ENCODE results near the gene INMT. TPM values are rescaled to one million over a fixed set of nuclear protein-coding genes. Genes with fewer than 3 reads are reported as not detected.
"Not testable (repeated sequence)": the region's sequence is repeated elsewhere in the genome, so short reads cannot be mapped to it uniquely, and the experiment has no call there.

The INMT gene
- total RNA-seq, 2 donors from 2014 or later, result 88.9 to 199 TPM

DNA sequence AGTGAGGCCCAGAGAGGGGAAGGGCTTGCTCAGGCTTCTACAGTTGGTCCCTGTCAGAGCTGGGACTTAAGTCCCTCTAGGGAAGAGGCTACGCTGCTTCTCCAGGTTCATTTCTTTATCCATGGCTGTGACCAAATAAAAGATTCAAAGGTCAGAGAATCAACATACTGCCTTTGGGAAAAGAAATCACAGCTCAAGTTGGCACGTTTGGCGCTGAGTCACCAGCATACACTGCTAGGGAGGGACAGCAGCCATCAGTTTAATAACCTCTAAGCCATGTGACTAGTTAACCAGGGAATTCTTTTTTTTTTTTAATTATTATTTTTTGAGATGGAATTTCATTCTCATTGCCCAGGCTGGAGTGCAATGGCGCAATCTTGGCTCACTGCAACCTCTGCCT lies 41.3 kb upstream of the INMT start:
- H3K4me3 ChIP-seq, result no peak overlapping the region
- no peaks in the 10 kb centered on the region for H3K9me3 ChIP-seq
- TF ChIP-seq, protein P1, sequence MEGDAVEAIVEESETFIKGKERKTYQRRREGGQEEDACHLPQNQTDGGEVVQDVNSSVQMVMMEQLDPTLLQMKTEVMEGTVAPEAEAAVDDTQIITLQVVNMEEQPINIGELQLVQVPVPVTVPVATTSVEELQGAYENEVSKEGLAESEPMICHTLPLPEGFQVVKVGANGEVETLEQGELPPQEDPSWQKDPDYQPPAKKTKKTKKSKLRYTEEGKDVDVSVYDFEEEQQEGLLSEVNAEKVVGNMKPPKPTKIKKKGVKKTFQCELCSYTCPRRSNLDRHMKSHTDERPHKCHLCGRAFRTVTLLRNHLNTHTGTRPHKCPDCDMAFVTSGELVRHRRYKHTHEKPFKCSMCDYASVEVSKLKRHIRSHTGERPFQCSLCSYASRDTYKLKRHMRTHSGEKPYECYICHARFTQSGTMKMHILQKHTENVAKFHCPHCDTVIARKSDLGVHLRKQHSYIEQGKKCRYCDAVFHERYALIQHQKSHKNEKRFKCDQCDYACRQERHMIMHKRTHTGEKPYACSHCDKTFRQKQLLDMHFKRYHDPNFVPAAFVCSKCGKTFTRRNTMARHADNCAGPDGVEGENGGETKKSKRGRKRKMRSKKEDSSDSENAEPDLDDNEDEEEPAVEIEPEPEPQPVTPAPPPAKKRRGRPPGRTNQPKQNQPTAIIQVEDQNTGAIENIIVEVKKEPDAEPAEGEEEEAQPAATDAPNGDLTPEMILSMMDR (IDR thresholded peaks at IDR 0.05), result no peak
- DNase-seq (ENCODE audit: low spot score), result no peak
- no peaks in the 10 kb centered on the region for H3K36me3 ChIP-seq
- H3K27me3 ChIP-seq, result no peaks in the 10 kb centered on the region
- H3K27ac ChIP-seq, result no peak overlapping the region
- peaks cover 0 to 18% of the 10 kb centered on the region in 2 donors for H3K4me1 ChIP-seq

DNA sequence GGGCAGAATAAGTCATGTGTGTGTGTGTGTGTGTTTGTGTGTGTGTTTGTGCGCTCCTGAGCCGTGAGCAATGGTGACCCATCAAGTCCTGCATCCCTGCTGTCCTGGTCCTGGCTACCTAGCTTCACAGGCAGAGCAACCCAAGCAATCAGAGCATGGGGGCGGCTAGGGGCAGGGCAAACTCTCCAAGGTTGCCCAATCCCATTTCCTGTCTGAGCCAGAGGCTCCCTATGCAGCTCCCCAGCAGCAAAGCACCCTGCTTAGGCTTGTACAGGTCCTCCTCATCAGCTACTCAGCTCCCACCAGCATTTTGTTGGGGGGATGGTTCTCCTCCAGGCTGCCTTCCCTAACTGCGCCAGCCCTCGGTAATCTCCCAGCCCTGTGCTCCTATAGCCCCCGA lies 38.5 kb upstream of the INMT start:
- H3K9me3 ChIP-seq, result peaks cover 0 to 2% of the 10 kb centered on the region in 2 donors
- H3K27me3 ChIP-seq, result no peaks in the 10 kb centered on the region
- peaks cover 0 to 5% of the 10 kb centered on the region in 2 donors for H3K4me1 ChIP-seq
- H3K36me3 ChIP-seq, result no peaks in the 10 kb centered on the region
- DNase-seq (ENCODE audit: low spot score), result no peak
- no peak overlapping the region for H3K4me3 ChIP-seq
- TF ChIP-seq, protein P1 (IDR thresholded peaks at IDR 0.05), result no peak
- H3K27ac ChIP-seq, result no peak overlapping the region

DNA sequence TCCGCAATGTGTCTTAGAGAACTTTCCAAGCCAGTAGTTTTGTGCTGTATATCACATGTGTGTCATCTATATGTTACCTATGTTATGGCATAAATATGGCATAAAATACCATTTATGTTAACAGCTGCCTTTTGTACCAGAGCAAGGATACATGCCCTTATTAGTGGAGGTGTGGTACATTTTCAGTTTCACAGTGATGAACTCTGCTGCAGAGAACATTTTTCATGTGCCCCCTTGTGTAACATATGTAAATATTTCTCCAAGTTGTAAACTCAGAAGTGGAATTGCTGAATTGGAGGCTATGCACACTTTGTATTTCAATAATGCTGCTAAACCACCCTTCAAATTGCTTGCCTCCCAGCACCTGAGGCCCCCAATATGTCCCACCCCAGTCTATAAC lies 37.8 kb upstream of the INMT start:
- Histone ChIP-seq H3K27me3 (no peaks in the 10 kb centered on the region), H3K9me3 (peaks cover 0 to 6% of the 10 kb centered on the region in 2 donors), H3K36me3 (no peaks in the 10 kb centered on the region), H3K27ac (no peak overlapping the region), H3K4me3 (no peak overlapping the region), H3K4me1 (peaks cover 0 to 4% of the 10 kb centered on the region in 2 donors)
- DNase-seq (ENCODE audit: low spot score), result no peak
- TF ChIP-seq, protein P1 (IDR thresholded peaks at IDR 0.05), result no peak

- no peaks in the 10 kb centered on the region for H3K4me1 ChIP-seq
- peaks cover 0 to 6% of the 10 kb centered on the region in 2 donors for H3K9me3 ChIP-seq
- no peak overlapping the region for H3K4me3 ChIP-seq
- no peak overlapping the region for H3K27ac ChIP-seq
- no peak for DNase-seq (ENCODE audit: low spot score)
- H3K36me3 ChIP-seq, result no peaks in the 10 kb centered on the region
- H3K27me3 ChIP-seq, result no peaks in the 10 kb centered on the region
- TF ChIP-seq, protein P1 (IDR thresholded peaks at IDR 0.05), result no peak
These were observed 34.8 kb upstream of the INMT start for GRCh38 chr7:30717181-30717580.

GRCh38 chr7:30719434-30719833 lies 32.5 kb upstream of the INMT start:
- not testable (repeated sequence) for H3K27me3 ChIP-seq; H3K4me1 ChIP-seq; DNase-seq (ENCODE audit: low spot score); H3K9me3 ChIP-seq; H3K36me3 ChIP-seq; H3K27ac ChIP-seq; H3K4me3 ChIP-seq

- Histone ChIP-seq H3K36me3 (no peaks in the 10 kb centered on the region), H3K9me3 (peaks cover 0 to 6% of the 10 kb centered on the region in 2 donors), H3K27me3 (no peaks in the 10 kb centered on the region), H3K27ac (no peak overlapping the region), H3K4me1 (no peaks in the 10 kb centered on the region), H3K4me3 (no peak overlapping the region)
- no peak for DNase-seq (ENCODE audit: low spot score)
- TF ChIP-seq, protein P1 (IDR thresholded peaks at IDR 0.05), result no peak
These were observed 30.7 kb upstream of the INMT start for GRCh38 chr7:30721211-30721610.
